ENCODE measurements around the gene CEACAM7. TPM values are rescaled to one million over a fixed set of nuclear protein-coding genes. Genes with fewer than 3 reads are reported as not detected.

Gene CEACAM7
- total RNA-seq (2022; extraction: Qiagen RNA extraction; ENCODE audit: low read depth), result 0.24 TPM in 1 of 5 replicates, not detected in the others

GRCh38 chr19:41688098-41688497 is at the start of gene CEACAM7:
Gene CEACAM7 (minus strand): TSS chr19:41688270. CDS start chr19:41688165, 105 bp downstream.

DNA sequence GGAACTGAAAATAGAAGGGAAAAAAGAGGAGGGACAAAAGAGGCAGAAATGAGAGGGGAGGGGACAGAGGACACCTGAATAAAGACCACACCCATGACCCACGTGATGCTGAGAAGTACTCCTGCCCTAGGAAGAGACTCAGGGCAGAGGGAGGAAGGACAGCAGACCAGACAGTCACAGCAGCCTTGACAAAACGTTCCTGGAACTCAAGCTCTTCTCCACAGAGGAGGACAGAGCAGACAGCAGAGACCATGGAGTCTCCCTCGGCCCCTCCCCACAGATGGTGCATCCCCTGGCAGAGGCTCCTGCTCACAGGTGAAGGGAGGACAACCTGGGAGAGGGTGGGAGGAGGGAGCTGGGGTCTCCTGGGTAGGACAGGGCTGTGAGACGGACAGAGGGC is 20.4 kb upstream of the CEACAM7 start, which contains the start of gene CEACAM5:
Gene CEACAM5, plus strand, starts transcription at position 146 of the 400 bp plus-strand sequence. Its CDS starts 106 bp downstream, at position 252.

DNA sequence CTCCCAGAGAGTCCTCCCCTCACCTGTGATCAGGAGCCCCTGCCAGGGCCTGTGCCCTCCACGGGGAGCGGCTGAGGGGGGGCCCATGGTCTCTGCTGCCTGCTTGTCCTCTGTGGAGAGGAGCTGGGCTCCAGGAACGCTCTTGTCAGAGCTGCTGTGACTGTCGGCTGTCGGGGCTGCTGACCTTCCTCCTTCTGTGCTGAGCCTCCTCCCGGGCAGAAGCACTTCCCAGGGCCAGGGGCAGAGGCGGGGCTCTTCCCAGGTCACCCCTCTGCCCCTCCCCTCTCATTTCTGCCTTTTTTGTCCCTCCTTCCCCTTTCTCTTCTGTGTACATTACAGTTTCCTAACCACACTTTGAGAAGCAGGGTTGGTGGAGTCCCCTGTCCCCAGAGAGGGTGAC is 61.2 kb downstream of the CEACAM7 start, which contains the start of gene CEACAM4:
Gene CEACAM4, minus strand, starts transcription at position 198 of the 400 bp plus-strand sequence. Its CDS starts 111 bp downstream, at position 87.

Other genes with a start within 250 kb of the CEACAM7 start
- gene DMAC2, start 248.4 kb downstream of the CEACAM7 start, total RNA-seq (2022; extraction: Qiagen RNA extraction; ENCODE audit: low read depth), result 103 to 125 TPM (median 108 TPM) in 5 replicates
- 0.10 TPM in 1 of 5 replicates, not detected in the others for gene ERICH4, start 245.1 kb downstream of the CEACAM7 start, total RNA-seq (2022; extraction: Qiagen RNA extraction; ENCODE audit: low read depth)
- not detected in 5 replicates for gene CEACAM21, start 112.1 kb downstream of the CEACAM7 start, total RNA-seq (2022; extraction: Qiagen RNA extraction; ENCODE audit: low read depth)
- not detected in 5 replicates for gene CEACAM4, start 61.2 kb downstream of the CEACAM7 start, total RNA-seq (2022; extraction: Qiagen RNA extraction; ENCODE audit: low read depth)
- 1.9 to 2.5 TPM (median 2.2 TPM) in 5 replicates for gene CEACAM5, start 20.4 kb upstream of the CEACAM7 start, total RNA-seq (2022; extraction: Qiagen RNA extraction; ENCODE audit: low read depth)
- 21.0 to 26.8 TPM (median 24.4 TPM) in 5 replicates for gene CEACAM6, start 67.3 kb upstream of the CEACAM7 start, total RNA-seq (2022; extraction: Qiagen RNA extraction; ENCODE audit: low read depth)
- not detected in 5 replicates for gene CEACAM3, start 108.3 kb upstream of the CEACAM7 start, total RNA-seq (2022; extraction: Qiagen RNA extraction; ENCODE audit: low read depth)
- not detected in 5 replicates for gene LYPD4, start 156.4 kb upstream of the CEACAM7 start, total RNA-seq (2022; extraction: Qiagen RNA extraction; ENCODE audit: low read depth)
- gene DMRTC2, start 156.8 kb upstream of the CEACAM7 start, total RNA-seq (2022; extraction: Qiagen RNA extraction; ENCODE audit: low read depth), result not detected in 5 replicates
- gene RPS19, start 172.0 kb upstream of the CEACAM7 start, total RNA-seq (2022; extraction: Qiagen RNA extraction; ENCODE audit: low read depth), result 8,596 to 10,712 TPM (median 9,242 TPM) in 5 replicates
- gene CD79A, start 189.0 kb upstream of the CEACAM7 start, total RNA-seq (2022; extraction: Qiagen RNA extraction; ENCODE audit: low read depth), result 0.59 to 1.4 TPM (median 1.0 TPM) in 5 replicates
- 76.4 to 121 TPM (median 100 TPM) in 5 replicates for gene ARHGEF1, start 194.9 kb upstream of the CEACAM7 start, total RNA-seq (2022; extraction: Qiagen RNA extraction; ENCODE audit: low read depth)
- 0.23 to 0.41 TPM (median 0.36 TPM) in 5 replicates for gene ERFL, start 240.2 kb upstream of the CEACAM7 start, total RNA-seq (2022; extraction: Qiagen RNA extraction; ENCODE audit: low read depth)

All from A549 treated with RU486 at 1 μM for 4 hours (cell line).